ENCODE results near the gene TMED6.
A peak's percentile ranks its signal among the peaks of the same experiment; 100 is the strongest.
"Not testable (repeated sequence)": the region's sequence is repeated elsewhere in the genome, so short reads cannot be mapped to it uniquely, and the experiment has no call there.

Gene TMED6

GRCh38 chr16:69351309-69352027 lies at the start of gene TMED6:
TSS of gene TMED6 (minus strand) at chr16:69351786. CDS start at chr16:69351753, 33 bp downstream.
- DNase-seq: no peak

DNA sequence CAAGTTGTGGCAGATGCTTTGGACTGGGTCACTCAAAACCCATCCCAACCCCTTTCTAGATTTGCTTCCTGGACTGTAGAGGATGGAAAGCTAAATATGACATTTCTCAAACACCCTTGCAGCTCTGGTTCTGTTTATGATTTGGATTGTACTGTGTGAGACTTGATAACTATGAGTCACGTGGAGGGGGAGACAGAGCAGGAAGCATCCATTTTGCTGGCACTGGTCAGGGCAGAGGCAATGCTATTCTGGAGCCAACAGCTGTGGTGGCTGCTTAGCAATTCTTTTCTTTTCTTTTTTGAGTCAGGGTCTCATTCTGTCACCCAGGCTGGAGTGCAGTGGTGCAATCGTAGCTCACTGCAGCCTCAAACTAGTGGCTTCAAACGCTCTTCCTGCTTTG lies 47.8 kb upstream of the TMED6 start:
- DNase-seq: no peak

DNA sequence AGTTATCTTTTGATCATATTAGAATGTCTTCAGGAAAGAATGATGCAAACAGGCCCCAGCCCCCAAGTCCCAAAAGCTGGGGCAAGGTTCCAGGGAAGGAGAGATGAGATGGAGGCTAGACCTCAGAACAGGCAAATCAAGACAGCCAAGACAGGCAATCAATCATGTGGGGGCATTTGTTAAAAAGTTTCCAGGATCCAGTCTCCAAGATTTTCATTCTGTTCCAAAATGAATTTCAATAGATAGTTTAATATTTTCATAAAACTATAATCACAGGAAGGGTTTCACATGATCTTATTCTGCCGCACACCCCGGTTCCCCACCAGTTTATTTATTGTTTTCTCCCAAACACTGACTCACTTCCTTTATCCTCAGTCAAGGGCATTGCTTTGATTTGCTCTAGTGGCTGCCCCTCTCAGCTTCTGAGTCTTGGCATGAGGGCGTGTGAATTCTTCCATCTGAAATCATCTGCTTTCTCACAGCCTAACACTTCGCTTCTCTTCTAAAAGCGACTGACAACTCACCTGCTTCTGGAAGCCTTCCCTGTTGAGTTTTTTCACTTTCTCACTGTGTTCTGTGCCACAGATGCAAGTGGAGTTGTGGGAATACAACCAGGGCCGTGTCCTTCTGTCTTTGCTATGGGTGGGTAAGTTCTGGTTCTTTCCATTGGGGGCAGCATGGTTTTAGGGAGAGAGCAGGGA lies 46.4 kb upstream of the TMED6 start:
- DNase-seq: no peak

GRCh38 chr16:69396187-69397061 lies 44.8 kb upstream of the TMED6 start:
- peak; percentile 81 for DNase-seq

DNA sequence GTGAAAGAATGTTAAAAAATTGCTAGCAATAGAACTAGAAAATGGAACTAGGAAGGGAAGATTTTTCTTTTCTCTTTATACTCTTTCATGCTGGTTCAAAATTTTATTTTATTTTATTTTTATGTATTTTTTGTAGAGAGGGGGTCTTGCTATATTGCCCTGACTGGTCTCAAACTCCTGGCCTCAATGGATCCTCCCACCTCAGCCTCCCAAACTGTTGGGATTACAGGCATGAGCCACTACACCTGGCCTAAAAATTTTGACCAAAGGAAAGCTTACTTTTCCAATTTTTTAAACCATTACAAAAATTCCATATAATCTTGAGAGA lies 44.2 kb upstream of the TMED6 start:
- DNase-seq: no peak

DNA sequence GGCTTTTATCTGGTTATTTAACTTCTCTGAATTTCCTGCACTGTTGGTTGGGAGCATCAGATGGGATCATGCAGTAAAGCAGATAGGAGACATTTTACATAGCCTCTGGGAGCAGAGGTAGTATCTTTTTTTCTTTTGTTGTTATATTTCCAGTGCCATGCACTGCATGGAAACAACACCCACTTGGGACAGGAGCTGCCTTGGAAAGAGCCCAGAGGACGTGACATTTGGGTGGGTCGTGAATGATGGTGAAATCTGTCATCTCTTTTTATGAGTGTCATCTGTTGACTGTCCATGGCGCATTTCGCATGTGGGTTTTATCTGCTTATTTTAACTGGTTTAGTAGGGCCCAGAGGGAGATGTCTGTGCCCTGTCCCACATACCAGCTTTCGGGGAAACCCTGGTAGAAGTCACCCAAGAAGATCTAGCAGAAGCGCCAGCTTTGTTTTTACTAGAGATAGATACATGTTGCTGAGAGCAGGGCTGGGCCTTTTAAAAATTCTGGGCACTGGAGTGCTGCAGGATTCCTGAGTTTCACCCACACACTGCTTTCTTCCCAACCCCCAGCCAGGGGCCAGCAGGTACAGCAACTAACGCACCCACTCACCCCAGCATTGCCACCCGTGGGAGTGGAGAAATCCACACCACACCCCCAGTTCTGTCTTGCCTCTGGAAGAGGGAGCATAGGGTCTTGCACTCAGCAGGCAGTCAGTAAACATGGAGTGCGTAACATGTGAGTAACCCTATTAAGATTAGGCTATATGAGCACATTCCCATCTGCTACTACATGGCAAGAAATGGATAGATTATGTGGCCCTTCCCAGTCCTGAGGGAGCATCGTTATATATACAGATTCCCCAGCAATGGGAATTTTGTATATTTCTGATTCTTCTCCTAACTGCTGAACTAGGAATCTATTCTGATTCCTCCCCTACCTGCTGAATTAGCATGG lies 42.6 kb upstream of the TMED6 start:
- DNase-seq: no peak

DNA sequence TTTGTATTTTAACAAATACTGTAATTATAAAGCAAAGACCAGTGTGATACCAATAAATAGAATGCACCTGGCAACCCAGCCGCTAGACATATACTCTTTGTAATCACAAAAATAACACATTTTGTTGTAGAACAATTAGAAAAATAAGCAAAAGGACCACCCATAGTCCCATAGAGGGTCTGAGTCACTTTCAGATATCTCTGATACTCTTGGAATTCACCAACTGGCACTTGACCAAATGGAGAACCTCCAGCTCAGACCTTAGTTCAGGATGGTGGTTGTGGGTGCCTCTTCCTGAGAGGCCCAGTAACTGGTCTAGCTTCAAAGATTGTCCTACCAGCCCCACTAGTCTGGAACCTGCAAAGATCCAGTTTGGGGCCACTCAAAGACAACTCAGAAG lies 35.0 kb upstream of the TMED6 start:
- no peak for DNase-seq

DNA sequence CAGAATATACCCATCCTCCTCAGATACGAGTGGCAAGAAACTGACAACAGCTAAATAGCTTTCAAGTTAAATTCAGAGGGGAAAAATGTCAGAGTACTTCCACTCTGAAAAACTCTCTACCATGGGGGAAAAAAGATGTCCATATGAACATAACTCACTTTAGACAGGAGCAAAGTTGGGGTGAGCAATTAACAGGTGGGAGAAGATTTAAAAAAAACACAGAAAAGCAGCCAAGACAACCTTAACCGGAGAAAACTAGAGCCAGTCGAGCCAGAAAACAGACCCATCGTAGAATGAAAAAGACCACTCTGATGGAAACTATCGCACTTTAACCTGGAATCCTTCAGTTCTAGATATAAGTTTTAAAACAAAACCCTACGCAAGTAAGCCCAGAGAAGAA lies 33.4 kb upstream of the TMED6 start:
- no peak for DNase-seq

- DNase-seq: no peak
Measured at GRCh38 chr16:69382421-69382820, 30.8 kb upstream of the TMED6 start.

DNA sequence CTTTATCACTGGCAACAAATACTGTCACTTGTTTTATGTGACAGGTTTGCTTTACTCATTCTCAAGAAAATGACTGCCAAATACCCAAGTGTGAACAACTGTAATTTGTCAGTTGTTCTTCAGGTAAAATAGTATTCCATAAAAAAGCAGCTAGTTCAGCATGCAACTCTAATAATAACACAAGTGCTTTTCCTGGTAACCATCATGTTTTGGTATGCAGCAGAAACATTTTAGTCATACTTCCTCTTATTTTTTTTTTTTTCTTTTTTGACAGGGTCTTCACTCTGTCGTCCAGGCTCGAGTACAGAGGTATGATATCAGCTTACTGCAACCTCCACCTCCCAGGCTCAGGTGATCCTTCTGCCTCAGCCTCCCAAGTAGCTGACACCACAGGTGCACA lies 29.6 kb upstream of the TMED6 start:
- no peak for DNase-seq

GRCh38 chr16:69378760-69379159 lies 27.2 kb upstream of the TMED6 start:
- no peak for DNase-seq

GRCh38 chr16:69378036-69378435 lies 26.4 kb upstream of the TMED6 start:
- no peak for DNase-seq

DNA sequence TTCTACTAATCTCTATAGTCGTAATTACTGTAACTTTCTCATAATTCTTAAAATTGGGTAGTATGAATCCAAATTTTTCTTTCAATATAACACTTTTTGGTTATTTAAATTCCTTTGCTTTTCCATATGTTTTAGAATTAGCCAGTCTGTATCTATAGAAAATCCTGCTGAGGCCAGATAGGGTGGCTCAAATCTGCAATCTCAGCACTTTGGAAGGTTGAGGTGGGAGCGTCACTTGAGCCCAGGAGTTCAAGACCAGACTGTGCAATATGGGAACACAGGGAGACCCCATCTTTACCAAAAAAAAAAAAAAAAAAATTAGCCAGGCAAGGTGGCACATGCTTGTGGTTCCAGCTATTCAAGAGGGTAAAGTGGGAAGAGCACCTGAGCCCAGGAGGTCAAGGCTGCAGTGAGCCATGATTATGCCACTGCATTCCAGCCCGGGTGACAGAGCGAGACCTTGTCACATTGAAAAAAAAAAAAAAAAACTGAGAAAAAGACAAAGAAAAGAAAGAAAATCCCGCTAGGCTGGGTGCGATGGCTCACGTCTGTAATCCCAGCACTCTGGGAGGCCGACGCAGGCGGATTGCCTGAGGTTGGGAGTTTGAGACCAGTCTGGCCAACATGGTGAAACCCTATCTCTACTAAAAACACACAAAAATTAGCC lies 24.9 kb upstream of the TMED6 start:
- DNase-seq: no peak

DNA sequence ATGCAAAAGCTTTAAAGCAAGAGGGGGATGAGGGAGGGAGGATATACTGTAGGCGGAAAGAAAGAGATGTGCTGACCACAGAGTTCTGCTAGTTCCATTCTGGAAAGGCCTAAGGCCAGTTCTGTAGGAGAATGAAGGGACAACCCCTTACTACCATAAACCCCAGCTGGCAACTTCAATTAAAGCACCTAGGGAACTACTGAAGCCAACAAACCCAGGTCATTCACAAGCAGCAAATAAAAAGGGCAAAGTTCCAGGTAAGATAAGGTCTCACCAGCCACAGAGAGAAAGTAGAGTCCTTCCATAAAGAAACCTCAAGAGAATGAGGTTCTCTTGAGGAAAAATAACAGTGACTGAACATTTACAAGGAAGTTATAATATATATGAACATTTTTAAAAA lies 21.4 kb upstream of the TMED6 start:
- no peak for DNase-seq

DNA sequence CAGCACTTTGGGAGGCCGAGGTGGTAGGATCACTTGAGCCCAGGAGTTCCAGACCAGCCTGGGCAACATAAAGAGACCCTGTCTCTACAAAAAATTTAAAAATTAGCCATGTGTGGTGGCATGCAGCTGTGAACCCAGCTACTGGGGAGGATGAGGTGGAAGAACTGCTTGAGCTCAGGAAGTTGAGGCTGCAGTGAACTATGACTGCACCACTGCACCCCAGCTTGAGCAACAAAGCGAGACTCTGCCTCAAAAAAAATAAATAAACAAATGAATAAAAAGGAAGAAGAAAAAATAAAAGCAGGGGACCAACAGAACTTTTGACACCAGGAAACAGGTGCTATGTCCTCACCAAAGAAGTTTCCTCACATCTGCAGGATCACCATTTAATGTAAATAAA lies 20.0 kb upstream of the TMED6 start:
- no peak for DNase-seq

GRCh38 chr16:69368866-69369265 lies 17.3 kb upstream of the TMED6 start:
- DNase-seq: no peak

GRCh38 chr16:69367980-69368379 lies 16.4 kb upstream of the TMED6 start:
- DNase-seq: no peak

DNA sequence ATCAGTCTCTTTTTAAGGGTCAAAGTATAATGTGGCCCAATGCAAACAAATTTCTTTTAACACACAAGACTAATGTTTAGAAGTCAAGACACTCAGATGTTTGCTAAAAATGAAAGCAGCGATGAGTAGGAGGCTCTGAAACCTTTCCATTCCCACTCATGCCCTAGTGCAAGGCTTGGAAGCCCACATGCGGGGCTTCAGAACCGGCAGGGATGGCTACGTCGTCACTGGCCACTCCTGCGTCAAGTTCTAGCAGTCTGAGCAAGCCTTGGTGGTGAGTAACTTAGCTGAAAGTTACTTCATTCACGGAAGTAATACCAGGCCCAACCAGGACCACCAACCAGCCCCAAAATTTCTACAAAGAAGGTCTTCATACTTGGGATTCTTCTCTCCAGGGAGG lies 14.8 kb upstream of the TMED6 start:
- peak; percentile 30 for DNase-seq

DNA sequence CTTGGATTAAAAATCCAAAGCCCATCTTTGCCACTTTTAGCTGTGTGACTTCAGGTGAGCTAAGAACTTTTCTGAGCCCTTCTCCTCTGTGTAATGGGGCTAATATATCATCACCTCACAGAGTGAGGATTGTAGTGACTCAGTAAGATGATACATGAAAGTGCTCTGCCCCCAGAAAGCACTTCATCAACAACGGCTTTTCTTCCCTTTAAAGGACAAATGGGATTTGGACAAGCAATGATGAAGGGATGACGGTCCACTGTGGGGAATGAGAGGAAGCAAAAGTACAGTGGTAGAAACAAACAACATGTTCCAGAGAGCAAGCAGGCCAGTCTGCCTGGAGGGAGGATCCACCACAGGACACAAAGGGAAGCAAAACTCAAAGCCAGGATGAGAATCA lies 14.3 kb upstream of the TMED6 start:
- DNase-seq: no peak

GRCh38 chr16:69364088-69364487 lies 12.5 kb upstream of the TMED6 start:
- DNase-seq: no peak

GRCh38 chr16:69363281-69363717 lies 11.7 kb upstream of the TMED6 start:
- DNase-seq: no peak

GRCh38 chr16:69360070-69360469 lies 8.5 kb upstream of the TMED6 start:
- DNase-seq: not testable (repeated sequence)
